ENCODE measurements around the gene VPS13D.

The VPS13D gene

GRCh38 chr1:12549460-12550349 lies 319.9 kb downstream of the VPS13D start:
- peak; percentile 76 to 92 for DNase-seq (ENCODE audit: low read depth in 2 of 2)
- no peak for TF ChIP-seq CTCF (IDR thresholded peaks at IDR 0.05; ENCODE audit: low read depth, low read length)
- H3K4me3 ChIP-seq (replicated peaks in 1 of 2; ENCODE audit: low read depth in 2 of 2, low read length in 2 of 2) = peak overlapping the region in 1 of 2 donors; percentile 22

- TF ChIP-seq CTCF (IDR thresholded peaks at IDR 0.05; ENCODE audit: low read depth, low read length) = no peak
- DNase-seq (ENCODE audit: low read depth in 2 of 2) = no peak
Measured at GRCh38 chr1:12551584-12551983, 321.8 kb downstream of the VPS13D start.

GRCh38 chr1:12552111-12552888 lies 322.5 kb downstream of the VPS13D start:
- no peak overlapping the region for H3K4me3 ChIP-seq (replicated peaks in 1 of 2; ENCODE audit: low read depth in 2 of 2, low read length in 2 of 2)
- DNase-seq (ENCODE audit: low read depth in 2 of 2) = no peak
- TF ChIP-seq CTCF (IDR thresholded peaks at IDR 0.05; ENCODE audit: low read depth, low read length) = no peak

More at GRCh38 chr1:12551584-12551983, 321.8 kb downstream of the VPS13D start:
- H3K4me3 ChIP-seq (replicated peaks in 1 of 2; ENCODE audit: low read depth in 2 of 2, low read length in 2 of 2) = no peak overlapping the region

GRCh38 chr1:12552951-12553921 lies 323.4 kb downstream of the VPS13D start:
- no peak for TF ChIP-seq CTCF (IDR thresholded peaks at IDR 0.05; ENCODE audit: low read depth, low read length)
- no peak for DNase-seq (ENCODE audit: low read depth in 2 of 2)
- no peak overlapping the region for H3K4me3 ChIP-seq (replicated peaks in 1 of 2; ENCODE audit: low read depth in 2 of 2, low read length in 2 of 2)

- H3K4me3 ChIP-seq (replicated peaks in 1 of 2; ENCODE audit: low read depth in 2 of 2, low read length in 2 of 2) = no peak overlapping the region
- TF ChIP-seq CTCF (IDR thresholded peaks at IDR 0.05; ENCODE audit: low read depth, low read length) = no peak
Measured at GRCh38 chr1:12553963-12554362, 324.1 kb downstream of the VPS13D start.

More at GRCh38 chr1:12553963-12554362, 324.1 kb downstream of the VPS13D start:
- peak in 1 of 2 donors; percentile 22 for DNase-seq (ENCODE audit: low read depth in 2 of 2)
